VCaP (cell line): Measurements from ENCODE around the gene CACNG6.
A peak's percentile ranks its signal among the peaks of the same experiment; 100 is the strongest.

Source experiments
- H3K27ac ChIP-seq: fragments of 450-650 bp; 2 replicates; pipeline ENCODE4 v1.5.1; 2017
- CTCF ChIP-seq: fragments of 450-650 bp; conservative IDR thresholded peaks from 2 replicates; pipeline ENCODE4 v1.5.1; 2017; ENCODE audit warnings: mild to moderate bottlenecking, moderate library complexity

Gene CACNG6

DNA sequence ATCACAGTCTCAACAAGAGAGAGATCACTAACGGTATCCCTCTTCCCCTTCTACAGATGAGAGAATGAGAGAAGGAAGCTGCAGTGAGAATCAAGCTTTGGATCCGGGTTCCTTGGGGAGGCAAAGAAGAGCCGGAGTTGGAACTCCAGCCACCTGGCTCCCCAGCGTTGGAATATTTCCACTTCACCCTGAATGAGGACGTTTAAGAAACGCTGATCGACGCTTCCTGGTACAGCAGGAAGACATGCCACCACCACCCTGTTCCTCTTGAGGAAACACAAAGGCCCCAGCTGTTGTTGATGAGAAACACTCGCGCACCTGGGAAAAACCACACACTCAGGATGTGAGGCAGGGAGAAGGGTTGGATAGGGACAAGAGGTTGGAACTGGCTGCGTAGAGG, 40.0 kb upstream of the CACNG6 start:
- no peak for TF ChIP-seq CTCF
- no peak overlapping the region for H3K27ac ChIP-seq

DNA sequence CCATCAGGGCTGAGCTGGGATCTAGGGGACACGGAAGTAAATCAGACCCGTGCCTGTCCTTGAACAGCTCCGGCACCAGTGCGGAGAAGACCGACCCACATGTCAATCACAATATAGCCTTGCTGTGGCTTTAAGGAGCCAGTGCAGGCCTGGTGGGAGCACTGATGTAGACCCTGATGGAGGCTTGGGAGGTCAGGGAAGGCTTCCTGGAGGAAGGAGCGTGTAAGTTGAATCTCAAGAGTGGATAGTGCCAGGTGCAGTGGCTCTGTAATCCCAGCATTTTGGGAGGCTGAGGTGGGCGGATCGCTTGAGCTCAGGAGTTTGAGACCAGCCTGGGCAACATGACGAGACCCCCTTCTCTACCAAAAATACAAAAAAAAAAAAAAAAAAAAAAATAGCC, 39.5 kb upstream of the CACNG6 start:
- TF ChIP-seq CTCF: no peak
- no peak overlapping the region for H3K27ac ChIP-seq

DNA sequence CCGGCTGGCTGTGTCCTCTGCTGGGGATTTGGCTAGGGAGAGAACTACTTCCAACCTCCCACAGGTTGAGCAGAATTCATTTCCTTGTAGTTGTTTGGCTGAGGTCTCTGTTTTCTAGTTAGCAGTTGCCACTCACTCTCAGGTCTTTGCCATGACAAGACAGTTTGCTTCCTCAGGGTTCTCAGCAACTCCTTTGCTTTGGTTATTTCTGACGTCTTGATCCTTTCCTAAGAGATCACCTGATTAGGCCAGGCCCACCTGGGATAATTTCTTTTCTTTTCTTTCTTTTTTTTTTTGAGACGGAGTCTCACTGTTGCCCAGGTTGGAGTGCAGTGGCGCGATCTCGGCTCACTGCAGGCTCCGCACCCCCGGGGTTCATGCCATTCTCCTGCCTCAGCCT, 38.1 kb upstream of the CACNG6 start:
- no peak for TF ChIP-seq CTCF
- no peak overlapping the region for H3K27ac ChIP-seq

DNA sequence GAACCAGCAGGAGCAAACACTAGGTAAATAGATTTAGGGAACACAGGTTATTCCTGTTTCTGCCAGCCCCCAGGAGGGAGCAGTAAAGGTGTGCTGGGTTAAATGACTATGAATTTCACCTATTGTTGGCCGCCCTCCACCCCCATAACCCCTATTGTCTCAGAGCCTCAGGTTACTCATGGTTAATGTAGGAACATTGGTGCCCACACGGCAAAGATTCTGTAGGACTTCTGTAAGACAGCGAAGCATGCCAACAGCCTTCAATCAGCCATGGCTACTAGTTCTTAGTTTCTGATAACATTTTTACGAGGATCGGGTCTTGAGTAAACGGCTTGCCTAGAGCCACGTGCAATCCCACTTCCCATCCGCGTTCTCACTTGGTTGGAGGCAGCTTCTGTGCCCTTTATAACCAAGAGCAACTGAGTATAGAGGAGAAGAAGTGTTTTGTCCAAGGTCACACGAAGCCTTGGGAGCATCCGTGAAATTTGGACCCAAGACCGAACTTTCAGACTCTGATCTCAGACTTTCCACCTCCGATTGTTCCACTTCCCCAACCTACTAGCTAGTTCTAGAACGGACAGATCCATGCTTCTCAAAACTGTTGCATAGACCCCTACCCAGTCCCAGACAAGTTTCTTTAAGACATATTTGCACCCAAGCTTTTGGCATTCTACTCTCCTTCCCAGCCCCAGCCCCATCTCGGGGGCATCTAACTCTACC, 33.8 kb upstream of the CACNG6 start:
- TF ChIP-seq CTCF: no peak
- peak overlapping the region; percentile 70 for H3K27ac ChIP-seq

DNA sequence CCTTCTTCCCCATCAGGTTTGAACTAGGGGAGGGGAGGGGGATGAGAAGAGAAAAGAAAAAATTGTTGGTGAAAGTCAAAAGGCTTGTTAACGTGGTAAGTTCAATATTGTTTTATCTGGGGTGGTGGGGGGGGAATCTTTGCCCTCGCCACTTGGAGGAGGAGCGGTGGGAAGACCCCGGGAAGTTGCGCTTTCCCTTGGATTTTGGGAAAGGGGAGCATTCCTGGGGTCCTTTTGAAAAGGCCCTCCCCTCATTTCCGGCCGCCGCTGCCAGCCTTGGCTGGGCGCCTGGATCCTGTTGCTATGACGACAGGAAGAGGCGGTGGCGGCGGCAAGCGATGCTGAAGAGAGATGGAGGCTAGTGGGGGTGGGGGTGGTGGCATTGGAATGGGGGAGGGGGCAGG, 33.3 kb upstream of the CACNG6 start:
- TF ChIP-seq CTCF: no peak

DNA sequence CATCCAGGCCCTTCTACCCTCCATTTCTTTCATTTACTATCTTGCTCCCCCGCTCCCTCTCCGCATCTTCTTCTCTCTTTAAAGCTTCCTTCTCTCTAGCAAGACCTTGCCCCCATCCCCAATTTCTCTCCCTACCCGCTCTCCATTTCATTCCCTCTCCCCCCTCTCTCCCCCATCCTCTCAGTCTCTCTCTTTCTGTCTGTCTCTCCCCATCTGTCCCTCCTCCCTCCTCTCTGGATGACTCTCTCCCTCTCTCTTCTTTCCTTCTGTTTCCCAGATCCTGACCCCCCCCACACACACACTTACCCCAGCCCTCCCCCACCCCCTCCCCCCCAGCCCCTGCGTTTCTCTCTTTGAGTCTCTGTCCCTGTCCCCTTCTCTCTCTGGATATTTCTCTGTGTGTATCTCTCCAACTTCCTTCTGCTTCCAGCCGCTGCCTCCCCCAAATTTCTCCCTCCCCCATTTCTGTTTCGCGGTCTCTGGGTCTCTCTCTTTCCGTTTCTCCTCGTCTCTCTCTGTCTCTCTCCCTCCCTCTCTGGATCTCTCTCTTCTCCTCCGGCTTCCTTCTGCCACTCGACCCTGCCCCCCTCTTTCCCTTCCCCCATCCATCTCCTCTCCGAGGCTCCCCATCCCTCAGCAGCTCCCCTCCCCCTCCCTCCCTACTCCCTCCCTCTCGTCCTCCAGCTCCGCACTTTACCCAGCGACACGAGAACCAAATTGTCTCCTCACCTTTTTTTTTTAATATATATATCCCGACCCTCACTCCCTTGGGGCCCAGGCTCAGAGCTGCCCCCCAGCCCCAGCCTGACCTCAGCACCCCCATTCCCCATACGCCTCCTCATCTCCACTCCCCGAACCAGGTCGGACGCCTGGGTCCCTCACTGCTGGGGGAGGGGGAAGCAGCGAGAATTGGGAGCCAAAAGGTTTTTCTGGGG, 32.3 kb upstream of the CACNG6 start:
- H3K27ac ChIP-seq: no peak overlapping the region
- TF ChIP-seq CTCF: no peak

More for the DNA sequence above, 33.3 kb upstream of the CACNG6 start:
- peak overlapping the region; percentile 70 for H3K27ac ChIP-seq

DNA sequence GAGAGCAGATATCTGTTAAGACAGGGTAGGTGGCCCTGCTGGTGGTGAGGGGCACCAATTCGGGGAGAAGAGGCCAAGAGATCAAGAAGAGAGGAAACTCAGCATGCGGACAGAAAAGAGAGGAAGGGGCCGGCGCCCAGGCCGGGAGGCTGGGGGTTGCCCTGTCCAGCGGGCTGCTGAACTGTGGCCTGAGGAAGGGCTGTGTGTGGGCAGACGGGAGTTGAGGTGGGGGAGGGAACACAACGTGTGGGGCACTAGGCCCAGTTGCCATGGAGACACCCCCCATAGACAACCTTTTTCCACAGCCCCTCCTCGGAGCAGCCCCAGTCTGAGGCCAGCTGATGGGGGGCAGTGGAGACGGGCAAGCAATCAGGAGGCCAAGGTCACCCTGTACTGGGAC, 31.2 kb upstream of the CACNG6 start:
- no peak overlapping the region for H3K27ac ChIP-seq
- no peak for TF ChIP-seq CTCF
